Measurements from ENCODE around the gene HAUS8.

HAUS8 gene

GRCh38 chr19:17074634-17075034 is 618 bp downstream of the HAUS8 start:
- no peak for DNase-seq

GRCh38 chr19:17073869-17074633 is 1.2 kb downstream of the HAUS8 start:
- peak in 1 of 2 experiments; percentile 59 for DNase-seq

- DNase-seq: no peak
Observed at GRCh38 chr19:17070912-17071311, 4.3 kb downstream of the HAUS8 start.

- no peak for DNase-seq
Observed at GRCh38 chr19:17070421-17070820, 4.8 kb downstream of the HAUS8 start.

- no peak for DNase-seq
Observed at GRCh38 chr19:17069193-17069592, 6.1 kb downstream of the HAUS8 start.

- no peak for DNase-seq
Observed at GRCh38 chr19:17063428-17063827, 11.8 kb downstream of the HAUS8 start.

- DNase-seq: no peak
Observed at GRCh38 chr19:17061691-17062090, 13.6 kb downstream of the HAUS8 start.

- DNase-seq: no peak
Observed at GRCh38 chr19:17061205-17061604, 14.0 kb downstream of the HAUS8 start.

GRCh38 chr19:17060802-17061201 is 14.4 kb downstream of the HAUS8 start:
- no peak for DNase-seq

- no peak for DNase-seq
Observed at GRCh38 chr19:17058236-17058635, 17.0 kb downstream of the HAUS8 start.

- DNase-seq: no peak
Observed at GRCh38 chr19:17055636-17056035, 19.6 kb downstream of the HAUS8 start.

GRCh38 chr19:17054746-17055145 is 20.5 kb downstream of the HAUS8 start:
- DNase-seq: no peak

GRCh38 chr19:17052439-17052838 is 22.8 kb downstream of the HAUS8 start:
- peak; percentile 45 to 51 for DNase-seq

GRCh38 chr19:17049711-17050280 is 25.5 kb downstream of the HAUS8 start:
- DNase-seq: no peak

GRCh38 chr19:17048885-17049453 is 26.3 kb downstream of the HAUS8 start:
- no peak for DNase-seq

- DNase-seq: no peak
Observed at GRCh38 chr19:17045907-17046502, 29.2 kb downstream of the HAUS8 start.

- no peak for DNase-seq
Observed at GRCh38 chr19:17043744-17044143, 31.5 kb downstream of the HAUS8 start.

GRCh38 chr19:17041976-17042375 is 33.3 kb downstream of the HAUS8 start:
- DNase-seq: no peak

GRCh38 chr19:17037966-17038500 is 37.2 kb downstream of the HAUS8 start:
- DNase-seq: no peak

- DNase-seq: no peak
Observed at GRCh38 chr19:17037184-17037583, 38.1 kb downstream of the HAUS8 start.

GRCh38 chr19:17036640-17037039 is 38.6 kb downstream of the HAUS8 start:
- no peak for DNase-seq

- DNase-seq: no peak
Observed at GRCh38 chr19:17035842-17036424, 39.3 kb downstream of the HAUS8 start.

- DNase-seq: no peak
Observed at GRCh38 chr19:17031741-17032140, 43.5 kb downstream of the HAUS8 start.
